PC-9 (cell line): ENCODE data around the gene SMG6. TPM values are rescaled to one million over a fixed set of nuclear protein-coding genes. Genes with fewer than 3 reads are reported as not detected.

ENCODE experiments used
- BruUV-seq: library from RNA; stranded (reverse); fragments of 400-500 nt; replicated peaks from 2 replicates; lab custom pipeline; 2021; lab: Mats Ljungman, UMichigan
- CTCF ChIA-PET: fragments of 300-600 bp; sonication (Branson Sonifier 250); formaldehyde crosslinking; loops from one replicate; lab custom pipeline; 2022; ENCODE audit warnings: antibody characterized with exemption; lab: Charles Lee
- POLR2A ChIA-PET: fragments of 300-600 bp; sonication (Branson Sonifier 250); formaldehyde crosslinking; loops from one replicate; lab custom pipeline; 2022; ENCODE audit warnings: antibody characterized with exemption; ENCODE audit not compliant: unreplicated experiment; lab: Charles Lee
- DNase-seq, 2 experiments: peaks; one replicate each; pipeline versions ENCODE4 v3.0.0 to v3.0.0-alpha.2; 2015 to 2022; ENCODE audit warnings: mixed read lengths in 1 of 2
- H2AFZ ChIP-seq: fragments of 200-600 bp; sonication (generic); 2 replicates; pipeline ENCODE4 v1.8.1; 2017; ENCODE audit warnings: antibody characterized with exemption
- H3F3A ChIP-seq: fragments of 200-600 bp; sonication (generic); 2 replicates; pipeline ENCODE4 v1.8.1; 2017; ENCODE audit warnings: antibody characterized with exemption, mild to moderate bottlenecking, low read depth; ENCODE audit not compliant: insufficient read depth
- H3K27ac ChIP-seq: fragments of 200-600 bp; sonication (generic); 2 replicates; pipeline ENCODE4 v1.6.1; 2016; ENCODE audit warnings: mixed run types
- H3K27me3 ChIP-seq: fragments of 200-600 bp; sonication (generic); 2 replicates; pipeline ENCODE4 v1.6.1; 2016; ENCODE audit warnings: low read depth, mixed run types; ENCODE audit not compliant: insufficient read depth
- H3K36me3 ChIP-seq: fragments of 200-600 bp; sonication (generic); 2 replicates; pipeline ENCODE4 v1.6.1; 2016; ENCODE audit warnings: low read depth, mixed run types
- H3K4me1 ChIP-seq: fragments of 200-600 bp; sonication (generic); replicated peaks from 2 replicates; pipeline ENCODE4 v1.6.1; 2016; ENCODE audit warnings: mixed run types; ENCODE audit not compliant: insufficient read depth
- H3K4me2 ChIP-seq: fragments of 200-600 bp; sonication (generic); 2 replicates; pipeline ENCODE4 v1.6.1; 2017; ENCODE audit warnings: mixed run types
- H3K4me3 ChIP-seq: fragments of 200-600 bp; sonication (generic); 2 replicates; pipeline ENCODE4 v1.6.1; 2016; ENCODE audit warnings: mixed run types
- H3K79me2 ChIP-seq: fragments of 200-600 bp; sonication (generic); 2 replicates; pipeline ENCODE4 v1.6.1; 2017; ENCODE audit warnings: low read depth, mixed run types
- H3K9me2 ChIP-seq: fragments of 200-600 bp; sonication (generic); 2 replicates; pipeline ENCODE4 v1.8.1; 2017; ENCODE audit warnings: mild to moderate bottlenecking; ENCODE audit not compliant: insufficient read depth
- H3K9me3 ChIP-seq: fragments of 200-600 bp; sonication (generic); 2 replicates; pipeline ENCODE4 v1.8.1; 2016; ENCODE audit warnings: low read depth; ENCODE audit not compliant: insufficient read depth
- H4K20me1 ChIP-seq: fragments of 200-600 bp; sonication (generic); 2 replicates; pipeline ENCODE4 v1.8.1; 2017; ENCODE audit not compliant: insufficient read depth
- EZH2 ChIP-seq: fragments of 200-600 bp; sonication (generic); IDR thresholded peaks from 2 replicates; pipeline ENCODE4 v1.8.0; 2017; ENCODE audit warnings: antibody characterized with exemption, low read depth
- intact Hi-C: fragments of 100-400 bp; cut with micrococcal nuclease; formaldehyde crosslinking; loops from one replicate; pipeline ENCODE4 v1.10.0; 2022; ENCODE audit not compliant: unreplicated experiment
- total RNA-seq: library from RNA; stranded (reverse); gene quantifications from 2 replicates; pipeline ENCODE4 v1.2.3, GENCODE V29; 2021
- TF ChIP-seq, protein P1 (sequence below): fragments of 200-600 bp; sonication (generic); conservative IDR thresholded peaks from 2 replicates; pipeline ENCODE4 v1.6.1; 2017; ENCODE audit warnings: mixed run types, antibody characterized with exemption, mild to moderate bottlenecking, moderate library complexity

The SMG6 gene
- total RNA-seq, 1 experiment from 2014 or later, result 43.1 TPM

DNA sequence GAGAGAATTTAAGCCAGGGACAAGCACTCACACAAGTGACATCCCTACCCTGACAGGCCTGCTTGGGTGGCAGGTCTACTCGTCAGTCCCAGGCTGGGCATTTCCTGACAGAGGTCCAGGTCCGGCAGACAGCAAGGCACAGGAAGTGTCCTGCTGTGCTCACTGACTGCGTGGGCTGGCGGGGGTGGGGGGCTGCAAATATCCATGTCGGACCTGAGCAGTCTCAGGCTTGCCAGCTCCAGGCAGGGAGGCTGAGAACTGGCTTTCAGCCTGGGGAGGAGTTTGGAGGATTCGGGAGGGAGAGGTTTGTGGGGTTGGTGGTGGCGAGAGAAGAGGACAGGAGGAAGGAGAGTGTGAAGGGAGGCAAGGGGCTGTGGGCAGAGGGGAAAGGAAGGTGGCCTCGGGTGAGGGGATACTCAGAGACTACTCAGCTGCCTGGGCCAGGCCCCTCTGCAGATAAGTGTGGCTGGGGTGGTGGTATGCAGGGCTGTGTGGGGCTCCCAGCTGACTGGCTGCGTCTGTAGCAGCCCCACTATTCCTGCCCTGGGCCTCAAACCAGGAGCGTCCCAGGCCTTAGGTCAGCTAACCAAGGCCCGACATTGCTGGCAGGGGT lies 240.9 kb downstream of the SMG6 start:
- no peak for DNase-seq
- TF ChIP-seq, protein P1, sequence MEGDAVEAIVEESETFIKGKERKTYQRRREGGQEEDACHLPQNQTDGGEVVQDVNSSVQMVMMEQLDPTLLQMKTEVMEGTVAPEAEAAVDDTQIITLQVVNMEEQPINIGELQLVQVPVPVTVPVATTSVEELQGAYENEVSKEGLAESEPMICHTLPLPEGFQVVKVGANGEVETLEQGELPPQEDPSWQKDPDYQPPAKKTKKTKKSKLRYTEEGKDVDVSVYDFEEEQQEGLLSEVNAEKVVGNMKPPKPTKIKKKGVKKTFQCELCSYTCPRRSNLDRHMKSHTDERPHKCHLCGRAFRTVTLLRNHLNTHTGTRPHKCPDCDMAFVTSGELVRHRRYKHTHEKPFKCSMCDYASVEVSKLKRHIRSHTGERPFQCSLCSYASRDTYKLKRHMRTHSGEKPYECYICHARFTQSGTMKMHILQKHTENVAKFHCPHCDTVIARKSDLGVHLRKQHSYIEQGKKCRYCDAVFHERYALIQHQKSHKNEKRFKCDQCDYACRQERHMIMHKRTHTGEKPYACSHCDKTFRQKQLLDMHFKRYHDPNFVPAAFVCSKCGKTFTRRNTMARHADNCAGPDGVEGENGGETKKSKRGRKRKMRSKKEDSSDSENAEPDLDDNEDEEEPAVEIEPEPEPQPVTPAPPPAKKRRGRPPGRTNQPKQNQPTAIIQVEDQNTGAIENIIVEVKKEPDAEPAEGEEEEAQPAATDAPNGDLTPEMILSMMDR, result no peak
- no peak for TF ChIP-seq EZH2
- no peaks in the 10 kb centered on the region for H3K4me1 ChIP-seq
- no peaks in the 10 kb centered on the region; the same call in 1 of the 2 replicates for H4K20me1 ChIP-seq
- H3K79me2 ChIP-seq, result no peaks in the 10 kb centered on the region
- H3K36me3 ChIP-seq, result no peaks in the 10 kb centered on the region
- no peaks in the 10 kb centered on the region for H3K9me3 ChIP-seq
- H3K4me3 ChIP-seq, result no peak overlapping the region
- H3K27ac ChIP-seq, result no peak overlapping the region
- H2AFZ ChIP-seq, result no peak overlapping the region
- intact Hi-C loops, result no loop called here
- H3K27me3 ChIP-seq, result no peaks in the 10 kb centered on the region
- no peaks in the 10 kb centered on the region for H3K9me2 ChIP-seq
- no TSS peak for BruUV-seq
- peaks cover 10% of the 10 kb centered on the region; the same call in 1 of the 2 replicates for H3F3A ChIP-seq
- CTCF ChIA-PET, result no interaction called here
- no peak overlapping the region for H3K4me2 ChIP-seq
- POLR2A ChIA-PET, result no interaction called here

DNA sequence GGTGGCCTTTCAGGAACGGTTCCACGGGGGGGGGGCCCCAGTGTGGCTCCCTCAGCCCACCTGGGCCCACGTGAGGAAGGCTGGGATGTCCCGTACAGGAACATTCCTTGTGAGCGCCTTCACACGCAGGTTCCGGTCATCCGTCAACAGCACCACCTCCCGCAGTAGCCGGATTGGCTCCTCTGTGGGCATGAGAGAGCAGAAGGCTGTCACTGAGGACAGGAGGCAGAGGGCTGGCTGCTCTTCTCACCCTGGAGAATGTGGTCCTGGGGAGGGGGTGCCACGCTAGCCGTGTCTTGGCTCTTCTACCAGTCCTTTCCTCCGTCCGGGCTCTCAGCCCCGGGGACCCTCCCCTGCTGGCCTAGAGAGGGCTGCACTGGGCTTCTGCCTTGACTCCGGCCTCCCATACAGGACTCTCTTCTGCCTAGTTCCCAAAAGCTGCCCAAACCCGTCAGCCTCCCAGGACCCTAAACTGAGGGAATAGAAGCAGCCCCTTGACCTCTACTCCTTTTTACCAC lies 242.1 kb downstream of the SMG6 start:
- ChIA-PET CTCF (no interaction called here), POLR2A (no interaction called here)
- Histone ChIP-seq H3K27me3 (no peaks in the 10 kb centered on the region), H4K20me1 (no peaks in the 10 kb centered on the region; the same call in 1 of the 2 replicates), H3F3A (peaks cover 8% of the 10 kb centered on the region; the same call in 1 of the 2 replicates), H3K4me2 (no peak overlapping the region), H3K36me3 (no peaks in the 10 kb centered on the region), H3K9me2 (no peaks in the 10 kb centered on the region), H3K9me3 (no peaks in the 10 kb centered on the region), H3K27ac (no peak overlapping the region), H3K4me1 (no peaks in the 10 kb centered on the region), H3K4me3 (no peak overlapping the region), H3K79me2 (no peaks in the 10 kb centered on the region), H2AFZ (no peak overlapping the region)
- BruUV-seq, result no TSS peak
- TF ChIP-seq, protein P1, result no peak
- no peak for TF ChIP-seq EZH2
- DNase-seq, result no peak
- intact Hi-C loops, result no loop called here

DNA sequence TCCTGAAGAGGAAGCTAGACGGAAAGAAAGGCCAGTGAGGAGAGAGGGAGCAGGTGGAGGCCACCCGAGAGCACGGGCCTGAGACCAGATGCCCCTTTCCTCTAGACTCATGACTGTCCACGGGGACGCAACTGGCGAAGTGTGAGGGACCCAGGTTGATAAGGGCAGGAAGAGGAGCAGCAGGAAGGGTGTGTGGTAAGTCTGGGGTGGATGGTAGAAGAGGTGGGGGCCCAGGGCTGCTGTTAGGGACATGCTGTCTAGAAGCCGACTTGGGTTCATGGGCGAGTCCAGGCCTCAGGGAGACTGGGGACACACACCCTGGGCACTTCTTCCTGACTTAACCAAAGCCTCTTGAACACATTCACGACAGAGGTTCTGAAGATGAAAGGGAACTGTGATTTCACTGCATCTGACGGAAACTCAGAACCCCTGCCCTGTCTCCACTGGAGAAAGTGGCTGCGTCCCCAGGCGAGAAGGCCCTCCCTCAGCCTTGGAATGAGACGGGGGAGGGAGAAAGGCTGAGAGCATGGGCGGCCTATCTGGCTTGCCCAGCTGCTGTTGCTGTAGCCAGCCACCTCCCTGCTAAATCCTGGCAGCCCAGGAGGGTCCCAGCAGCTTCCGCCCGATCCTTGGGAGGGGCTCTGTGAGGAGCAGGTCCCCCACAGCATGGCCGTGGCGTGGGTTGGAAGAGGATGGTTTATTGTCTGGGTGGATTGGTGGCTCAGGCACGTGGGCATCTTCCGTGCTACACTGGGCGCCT lies 242.7 kb downstream of the SMG6 start:
- H3K36me3 ChIP-seq, result no peaks in the 10 kb centered on the region
- H3K4me1 ChIP-seq, result no peaks in the 10 kb centered on the region
- ChIA-PET CTCF (no interaction called here), POLR2A (no interaction called here)
- H4K20me1 ChIP-seq, result no peaks in the 10 kb centered on the region; the same call in 1 of the 2 replicates
- no peak overlapping the region for H3K27ac ChIP-seq
- no peak for DNase-seq
- H3K9me2 ChIP-seq, result no peaks in the 10 kb centered on the region
- no TSS peak for BruUV-seq
- H3K4me3 ChIP-seq, result no peak overlapping the region
- H3K9me3 ChIP-seq, result no peaks in the 10 kb centered on the region
- peaks cover 7% of the 10 kb centered on the region; the same call in 1 of the 2 replicates for H3F3A ChIP-seq
- no peaks in the 10 kb centered on the region for H3K79me2 ChIP-seq
- no peak overlapping the region for H3K4me2 ChIP-seq
- intact Hi-C loops, result no loop called here
- TF ChIP-seq, protein P1, result no peak
- TF ChIP-seq EZH2, result no peak
- no peaks in the 10 kb centered on the region for H3K27me3 ChIP-seq
- no peak overlapping the region for H2AFZ ChIP-seq
